ENCODE measurements around the gene EZR. TPM values are rescaled to one million over a fixed set of nuclear protein-coding genes. Genes with fewer than 3 reads are reported as not detected.

EZR gene
- total and polyA plus RNA-seq, 9 of the 15 experiments (the other 6 are each of a cell fraction or from before 2014, with no cell fraction given), result 36.5 to 162 (median 104) TPM

GRCh38 chr6:158803733-158804143, 15.4 kb downstream of the EZR start (continued):
- TF ChIP-seq MAZ (CRISPR knock-in tag; conservative IDR thresholded peaks at IDR 0.05 in 1 of 2, IDR thresholded peaks at IDR 0.05 in 1 of 2) (0 out of 4 replicates have a peak, but pooled peaks of 1 of the 2 experiments have one; percentile 25), DIDO1 (tag; IDR thresholded peaks at IDR 0.05; ENCODE audit: low read depth) (no peak), ZNF589 (CRISPR knock-in tag; IDR thresholded peaks at IDR 0.05; ENCODE audit: low read depth) (no peak), RAD21 (CRISPR knock-in tag; conservative IDR thresholded peaks at IDR 0.05 in 1 of 2, IDR thresholded peaks at IDR 0.05 in 1 of 2) (0 out of 4 replicates have a peak, but pooled peaks of 1 of the 2 experiments have one; percentile 9), TAF15 (IDR thresholded peaks at IDR 0.05; ENCODE audit: low read depth, low read length) (no peak), RBM14 (IDR thresholded peaks at IDR 0.05; ENCODE audit: borderline replicate concordance, insufficient read depth, low read depth, low read length) (no peak), GTF2E2 (tag; IDR thresholded peaks at IDR 0.05) (no peak), ZNF407 (IDR thresholded peaks at IDR 0.05; ENCODE audit: low read depth) (no peak), NBN (IDR thresholded peaks at IDR 0.05; ENCODE audit: low read depth) (no peak)
